ENCODE data around the gene ABHD17A. TPM values are rescaled to one million over a fixed set of nuclear protein-coding genes. Genes with fewer than 3 reads are reported as not detected.

The ABHD17A gene
- total RNA-seq, 3 donors from 2014 or later = 62.4 to 81.3 (median 76.0) TPM

DNA sequence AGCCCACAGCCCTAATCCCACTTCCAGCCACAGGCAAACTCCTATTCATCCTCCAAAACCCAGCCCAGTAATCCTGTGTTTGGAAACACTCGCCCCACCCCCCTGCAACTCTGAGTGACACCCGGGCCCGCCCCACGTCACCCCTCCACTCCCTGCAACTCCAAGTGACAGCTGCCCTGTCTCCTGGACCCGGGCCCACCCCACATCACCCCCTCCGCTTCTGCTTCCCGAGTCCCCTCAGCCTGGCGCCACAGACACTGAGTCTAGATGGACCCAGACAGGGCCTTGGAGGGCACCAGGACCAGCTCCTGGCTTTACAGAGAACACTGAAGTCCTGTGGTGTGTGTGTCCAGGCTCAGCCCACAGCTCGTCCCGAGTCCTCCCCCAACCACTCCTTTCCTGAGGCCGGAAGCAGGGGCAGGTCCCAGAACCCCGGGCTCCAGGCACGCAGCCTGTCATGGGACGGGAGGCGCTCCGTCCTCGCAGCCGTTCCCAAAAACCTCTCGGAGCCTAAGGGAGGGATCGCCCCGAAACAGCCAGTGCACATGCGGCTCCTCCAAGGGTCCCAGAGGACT lies 44.7 kb downstream of the ABHD17A start:
- Histone ChIP-seq H3K4me3 (peak overlapping the region in 1 of 3 donors; percentile 54), H3K36me3 (no peaks in the 10 kb centered on the region), H3K27ac (peak overlapping the region in 1 of 2 donors; percentile 77), H3K9me3 (no peaks in the 10 kb centered on the region), H3K27me3 (no peaks in the 10 kb centered on the region), H3K4me1 (peaks cover 29 to 33% of the 10 kb centered on the region in 2 donors)
- intact Hi-C loops (cut with DNase I; ENCODE audit: low total_unique reads) = no loop called here
- TF ChIP-seq POLR2AphosphoS5 (IDR thresholded peaks at IDR 0.05) = no peak
- no peak for DNase-seq (ENCODE audit: low spot score in 2 of 2)

GRCh38 chr19:1839658-1840540 lies 45.4 kb downstream of the ABHD17A start:
- Histone ChIP-seq H3K4me3 (peak overlapping the region in 1 of 3 donors; percentile 54), H3K4me1 (peaks cover 26% of the 10 kb centered on the region in 2 donors), H3K27ac (peak overlapping the region in 1 of 2 donors; percentile 77), H3K9me3 (no peaks in the 10 kb centered on the region), H3K36me3 (no peaks in the 10 kb centered on the region), H3K27me3 (no peaks in the 10 kb centered on the region)
- intact Hi-C loops (cut with DNase I; ENCODE audit: low total_unique reads) = no loop called here
- DNase-seq (ENCODE audit: low spot score in 2 of 2) = no peak
- TF ChIP-seq CTCF (IDR thresholded peaks at IDR 0.05) = no peak
- TF ChIP-seq POLR2A (IDR thresholded peaks at IDR 0.05) = no peak
- no peak for TF ChIP-seq POLR2AphosphoS5 (IDR thresholded peaks at IDR 0.05)

GRCh38 chr19:1837625-1838105 lies 47.6 kb downstream of the ABHD17A start:
- intact Hi-C loops (cut with DNase I; ENCODE audit: low total_unique reads) = no loop called here
- Histone ChIP-seq H3K36me3 (no peaks in the 10 kb centered on the region), H3K9me3 (no peaks in the 10 kb centered on the region), H3K27me3 (no peaks in the 10 kb centered on the region), H3K4me3 (peak overlapping the region in 1 of 3 donors; percentile 46), H3K27ac (no peak overlapping the region), H3K4me1 (peaks cover 4 to 15% of the 10 kb centered on the region in 2 donors)
- TF ChIP-seq CTCF (IDR thresholded peaks at IDR 0.05) (peak; percentile 51 to 60 (median 59)), POLR2AphosphoS5 (IDR thresholded peaks at IDR 0.05) (no peak)
- DNase-seq (ENCODE audit: low spot score in 2 of 2) = no peak

DNA sequence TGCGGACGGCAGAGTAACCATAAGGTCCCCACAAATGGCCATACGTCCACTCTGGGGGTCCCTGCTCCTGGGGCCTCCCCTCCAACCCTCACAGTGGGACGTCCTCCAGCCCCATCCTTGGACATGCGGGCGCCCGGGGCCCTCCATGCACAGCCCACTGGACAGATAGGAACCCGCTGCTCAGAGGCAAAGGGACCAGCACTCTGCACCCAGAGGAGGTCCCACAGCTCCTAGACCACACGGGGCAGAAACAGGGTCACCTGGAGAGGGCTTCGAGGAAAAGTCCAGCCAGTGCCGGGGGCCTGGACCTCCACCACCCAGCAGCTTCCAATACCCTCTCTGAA lies 48.1 kb downstream of the ABHD17A start:
- intact Hi-C loops (cut with DNase I; ENCODE audit: low total_unique reads) = no loop called here
- no peak for TF ChIP-seq POLR2A (IDR thresholded peaks at IDR 0.05)
- no peak for TF ChIP-seq CTCF (IDR thresholded peaks at IDR 0.05)
- TF ChIP-seq POLR2AphosphoS5 (IDR thresholded peaks at IDR 0.05) = no peak
- no peaks in the 10 kb centered on the region for H3K36me3 ChIP-seq
- H3K4me3 ChIP-seq = peak overlapping the region in 1 of 3 donors; percentile 46
- H3K4me1 ChIP-seq = peaks cover 4 to 11% of the 10 kb centered on the region in 2 donors
- DNase-seq (ENCODE audit: low spot score in 2 of 2) = no peak
- no peak overlapping the region for H3K27ac ChIP-seq
- H3K27me3 ChIP-seq = no peaks in the 10 kb centered on the region
- H3K9me3 ChIP-seq = no peaks in the 10 kb centered on the region

- Histone ChIP-seq H3K36me3 (no peaks in the 10 kb centered on the region), H3K4me1 (peaks cover 4 to 8% of the 10 kb centered on the region in 2 donors), H3K4me3 (no peak overlapping the region), H3K9me3 (no peaks in the 10 kb centered on the region), H3K27me3 (no peaks in the 10 kb centered on the region), H3K27ac (no peak overlapping the region)
- TF ChIP-seq POLR2AphosphoS5 (IDR thresholded peaks at IDR 0.05) (no peak), POLR2A (IDR thresholded peaks at IDR 0.05) (no peak), CTCF (IDR thresholded peaks at IDR 0.05) (no peak)
- no peak for DNase-seq (ENCODE audit: low spot score in 2 of 2)
- intact Hi-C loops (cut with DNase I; ENCODE audit: low total_unique reads) = no loop called here
Observed at GRCh38 chr19:1836458-1837221, 48.7 kb downstream of the ABHD17A start.
